Measurements from ENCODE around the gene RBM38.
"Not testable (repeated sequence)": the region's sequence is repeated elsewhere in the genome, so short reads cannot be mapped to it uniquely, and the experiment has no call there.

RBM38 gene
- total RNA-seq, result 117 to 163 (median 162) reads per million in 4 experiments

- peak; percentile 70 for DNase-seq
Measured at GRCh38 chr20:57390604-57391438, at the start of gene RBM38. RBM38 (plus strand) TSS chr20:57391396; CDS start chr20:57391582, 186 bp downstream.

DNA sequence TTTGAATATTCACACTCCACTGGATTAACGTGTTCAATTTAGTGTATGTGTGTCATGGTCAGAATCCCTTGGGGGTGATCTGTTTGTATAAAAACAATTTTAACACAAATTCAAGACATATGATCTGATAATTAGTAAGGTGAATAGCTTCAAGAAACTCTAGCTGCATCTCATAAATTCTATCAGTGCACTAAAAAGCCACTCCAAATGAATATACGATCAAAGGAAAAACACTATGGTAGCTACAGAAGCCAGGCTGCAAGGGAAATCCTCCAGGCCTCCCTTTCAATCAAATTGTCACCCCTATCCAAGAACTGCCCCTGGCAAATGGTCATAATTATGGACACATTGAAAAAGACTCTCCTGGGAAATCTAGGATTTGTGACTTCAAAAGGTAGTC, 49.5 kb upstream of the RBM38 start:
- DNase-seq, result no peak

GRCh38 chr20:57342829-57343228, 48.4 kb upstream of the RBM38 start:
- no peak for DNase-seq

- peak; percentile 39 for DNase-seq
Measured at GRCh38 chr20:57346477-57346876, 44.7 kb upstream of the RBM38 start.

- DNase-seq, result no peak
Measured at GRCh38 chr20:57347393-57347792, 43.8 kb upstream of the RBM38 start.

DNA sequence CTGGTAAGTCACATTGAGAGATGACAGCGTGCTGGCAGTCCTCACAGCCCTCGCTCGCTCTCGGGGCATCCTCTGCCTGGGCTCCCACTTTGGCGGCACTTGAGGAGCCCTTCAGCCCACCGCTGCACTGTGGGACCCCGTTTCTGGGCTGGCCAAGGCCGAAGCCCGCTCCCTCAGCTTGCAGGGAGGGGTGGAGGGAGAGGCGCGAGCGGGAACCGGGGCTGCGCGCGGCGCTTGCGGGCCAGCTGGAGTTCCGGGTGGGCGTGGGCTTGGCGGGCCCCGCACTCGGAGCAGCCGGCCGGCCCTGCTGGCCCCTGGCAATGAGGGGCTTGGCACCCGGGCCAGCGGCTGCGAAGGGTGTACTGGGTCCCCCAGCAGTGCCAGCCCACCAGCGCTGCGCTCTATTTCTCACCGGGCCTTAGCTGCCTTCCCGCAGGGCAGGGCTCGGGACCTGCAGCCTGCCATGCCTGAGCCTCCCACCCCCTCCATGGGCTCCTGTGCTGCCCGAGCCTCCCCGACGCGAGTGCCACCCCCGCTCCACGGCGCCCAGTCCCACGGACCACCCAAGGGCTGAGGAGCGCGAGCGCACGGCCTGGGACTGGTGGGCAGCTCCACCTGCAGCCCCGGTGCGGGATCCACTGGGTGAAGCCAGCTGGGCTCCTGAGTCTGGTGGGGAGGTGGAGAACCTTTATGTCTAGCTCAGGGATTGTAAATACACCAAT, 42.8 kb upstream of the RBM38 start:
- DNase-seq, result not testable (repeated sequence)

GRCh38 chr20:57348922-57349574, 42.1 kb upstream of the RBM38 start:
- not testable (repeated sequence) for DNase-seq

DNA sequence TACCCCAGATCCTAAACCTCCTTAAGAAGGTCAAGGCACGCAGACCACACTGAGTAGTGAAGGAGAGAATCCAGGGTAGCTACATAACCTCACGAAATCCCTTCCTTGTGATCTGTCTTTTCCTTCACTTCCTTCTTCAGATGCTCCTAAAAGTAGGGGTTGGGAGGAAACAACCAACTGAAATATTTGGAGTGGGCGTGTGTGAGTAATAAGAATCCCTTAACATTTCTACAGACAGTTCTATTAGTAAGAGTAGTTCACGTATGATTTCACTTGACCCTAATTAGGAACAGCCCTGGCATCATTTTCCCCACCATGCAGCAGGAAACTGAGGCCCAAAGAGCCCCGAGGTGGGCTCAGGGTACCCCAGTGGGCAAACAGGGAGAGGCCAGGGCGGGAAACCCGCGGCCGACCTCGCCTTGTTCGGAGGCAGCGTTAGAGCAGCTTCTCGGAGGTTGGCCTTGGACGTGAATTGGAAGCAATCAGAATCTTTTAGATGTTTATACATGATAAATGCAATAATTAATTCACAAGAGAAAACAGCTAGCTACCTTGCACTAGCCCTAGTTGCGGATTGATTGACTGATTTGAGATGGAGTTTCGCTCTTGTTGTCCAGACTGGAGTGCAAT, 41.0 kb upstream of the RBM38 start:
- DNase-seq, result no peak

DNA sequence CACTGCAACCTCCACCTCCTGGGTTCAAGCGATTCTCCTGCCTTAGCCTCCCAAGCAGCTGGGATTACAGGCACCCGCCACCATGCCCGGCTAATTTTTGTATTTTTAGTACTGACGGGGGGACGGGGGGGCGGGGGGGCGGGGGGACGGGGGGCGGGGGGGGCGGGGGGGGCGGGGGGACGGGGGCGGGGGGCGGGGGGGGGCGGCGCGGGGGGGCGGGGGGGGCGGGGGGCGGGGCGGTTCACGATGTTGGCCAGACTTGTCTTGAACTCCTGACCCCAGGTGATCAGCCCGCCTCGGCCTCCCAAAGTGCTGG, 40.5 kb upstream of the RBM38 start:
- not testable (repeated sequence) for DNase-seq

DNA sequence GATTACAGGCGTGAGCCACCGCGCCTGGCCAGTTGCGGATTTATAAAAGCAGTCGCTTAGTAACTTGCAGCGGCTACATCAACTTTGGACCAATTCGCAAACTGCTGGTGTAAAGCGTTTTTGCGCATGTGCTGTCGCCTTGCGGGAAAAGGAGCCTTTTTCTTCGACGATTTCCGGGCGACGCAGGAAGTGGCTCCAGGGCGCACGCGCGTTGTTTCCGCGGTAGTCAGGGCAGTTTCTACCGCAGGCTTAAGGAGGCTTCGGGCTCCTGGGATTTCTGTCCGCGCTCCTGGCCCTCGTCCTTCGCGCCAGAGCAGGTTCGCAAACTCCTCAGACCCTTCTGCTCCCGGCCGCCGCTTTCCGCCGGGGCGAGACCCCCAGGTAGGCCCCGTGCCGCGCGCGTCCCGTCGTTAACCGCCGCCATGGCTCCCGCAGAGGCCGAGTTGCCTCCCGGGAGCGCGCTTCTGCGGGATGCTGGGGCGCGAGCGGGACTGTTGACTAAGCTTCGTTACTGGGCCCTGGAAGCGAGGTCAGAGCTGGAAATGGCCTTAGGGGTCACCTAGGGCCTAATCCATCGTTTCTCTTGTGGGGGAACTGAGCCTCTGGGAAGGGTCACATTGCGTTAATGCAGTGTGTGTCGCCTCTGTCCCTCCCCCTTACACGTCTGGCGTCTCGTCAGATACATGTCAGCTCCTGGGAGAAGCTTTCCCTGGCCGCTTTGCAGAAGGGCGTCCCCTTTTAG, 40.0 kb upstream of the RBM38 start, which contains the start of gene RAE1:
TSS of gene RAE1 (plus strand) at position 214 of the 742 bp plus-strand sequence. CDS start 2,784 bp downstream, outside the sequence.
- peak; percentile 81 for DNase-seq

DNA sequence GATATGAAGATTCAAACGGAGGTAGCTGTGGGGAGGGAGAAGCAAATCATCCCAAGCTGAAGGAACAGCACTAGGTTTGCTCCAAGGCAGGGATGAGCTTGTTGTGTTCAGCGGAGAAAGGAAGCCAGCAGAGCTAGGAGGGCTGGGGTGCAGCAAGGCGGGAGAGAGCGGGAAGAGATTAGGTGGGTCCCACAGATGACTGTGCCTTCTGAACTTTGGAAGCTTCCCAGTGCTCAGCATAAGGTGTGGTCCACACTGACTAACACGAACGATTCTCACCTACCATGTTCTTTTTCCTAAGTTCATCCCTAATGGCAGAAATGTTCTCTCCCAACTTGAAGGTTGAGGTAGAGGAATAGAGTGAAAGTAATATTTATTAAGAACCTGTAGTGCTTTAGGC, 38.9 kb upstream of the RBM38 start:
- DNase-seq, result no peak

- no peak for DNase-seq
Measured at GRCh38 chr20:57353351-57353750, 37.8 kb upstream of the RBM38 start.

GRCh38 chr20:57361517-57361916, 29.7 kb upstream of the RBM38 start:
- DNase-seq, result no peak

DNA sequence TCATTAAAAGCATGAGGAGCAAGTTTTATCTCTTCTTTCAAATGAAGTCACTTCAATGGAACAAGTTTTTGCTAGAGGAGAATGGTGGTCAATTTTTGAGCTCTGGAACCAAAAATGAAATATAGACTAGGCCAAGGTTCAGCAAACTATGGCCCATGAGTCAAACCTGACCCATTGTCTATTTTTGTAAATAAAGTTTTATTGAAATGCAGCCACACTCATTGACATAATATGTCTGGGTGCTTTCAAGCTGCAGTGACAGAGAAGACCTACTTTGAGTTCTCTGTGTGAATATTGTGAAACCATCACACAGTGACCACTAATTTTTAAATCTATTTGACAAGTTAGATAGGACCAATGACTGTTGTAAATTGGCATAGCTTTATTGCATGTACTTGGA, 26.7 kb upstream of the RBM38 start:
- no peak for DNase-seq

GRCh38 chr20:57369596-57369995, 21.6 kb upstream of the RBM38 start:
- DNase-seq, result no peak

GRCh38 chr20:57370316-57370715, 20.9 kb upstream of the RBM38 start:
- DNase-seq, result no peak

DNA sequence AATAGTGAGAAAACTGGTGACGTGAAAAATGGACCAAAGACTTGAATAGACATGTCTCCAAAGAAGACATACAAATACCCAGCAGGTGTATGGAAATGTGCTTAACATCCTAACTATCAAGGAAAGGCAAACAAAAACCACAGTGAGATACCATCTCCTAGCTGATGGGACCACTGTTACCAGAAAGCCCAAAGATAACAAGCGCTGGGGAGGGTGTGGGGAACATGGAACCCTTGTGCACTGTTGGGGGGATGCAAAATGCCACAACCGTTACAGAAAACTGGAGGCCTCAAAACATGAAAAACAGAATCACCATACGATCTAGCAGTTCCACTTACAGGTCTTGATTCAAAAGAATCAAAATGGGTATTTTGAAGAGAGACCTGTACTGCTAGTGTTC, 19.8 kb upstream of the RBM38 start:
- DNase-seq, result no peak

DNA sequence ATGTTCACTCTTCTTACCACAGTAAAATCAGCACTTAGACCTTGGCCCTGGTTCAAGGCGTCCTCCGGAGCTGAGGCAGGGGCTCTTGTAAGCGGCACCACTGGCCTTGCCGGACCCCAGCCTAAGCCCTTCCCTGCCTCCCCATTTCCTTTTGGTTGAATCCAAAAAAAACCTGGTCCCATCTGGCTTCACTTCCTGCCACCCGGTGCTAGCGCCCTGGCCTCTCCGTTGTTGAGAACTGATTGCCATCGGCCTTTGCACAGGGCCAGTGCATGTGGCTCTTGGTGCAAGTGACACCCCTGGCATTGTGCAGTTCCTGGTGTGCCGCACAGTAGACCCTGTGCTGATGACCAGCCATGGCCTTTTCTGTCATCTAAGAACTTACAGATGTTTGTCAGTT, 19.0 kb upstream of the RBM38 start:
- no peak for DNase-seq

GRCh38 chr20:57372581-57373350, 18.4 kb upstream of the RBM38 start:
- DNase-seq, result no peak

GRCh38 chr20:57374343-57374930, 16.8 kb upstream of the RBM38 start:
- no peak for DNase-seq
